Islet precursor cell (in vitro differentiated cells): ENCODE results near the gene CFAP107.
"Not testable (repeated sequence)": the region's sequence is repeated elsewhere in the genome, so short reads cannot be mapped to it uniquely, and the experiment has no call there.

Experiments
- DNase-seq: peaks from one replicate; pipeline ENCODE4 v3.0.0-alpha.2; 2018

Gene CFAP107, protein sequence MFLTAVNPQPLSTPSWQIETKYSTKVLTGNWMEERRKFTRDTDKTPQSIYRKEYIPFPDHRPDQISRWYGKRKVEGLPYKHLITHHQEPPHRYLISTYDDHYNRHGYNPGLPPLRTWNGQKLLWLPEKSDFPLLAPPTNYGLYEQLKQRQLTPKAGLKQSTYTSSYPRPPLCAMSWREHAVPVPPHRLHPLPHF

DNA sequence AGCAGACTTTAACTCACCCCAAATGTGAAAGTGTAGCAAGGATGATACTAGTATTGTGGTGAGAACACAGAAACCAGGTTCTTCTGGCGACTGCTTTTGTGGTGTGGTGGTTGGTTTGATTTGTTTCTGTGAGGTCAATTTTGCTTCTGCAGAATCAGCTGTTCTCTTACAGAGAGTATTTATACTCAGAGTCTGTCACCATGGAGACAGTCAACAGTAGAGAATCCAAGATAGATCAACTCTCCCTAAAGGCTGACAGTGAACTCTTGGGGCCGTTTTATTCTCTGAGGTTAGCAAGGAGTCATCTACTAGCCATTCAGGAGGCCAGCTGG is at the start of gene CFAP107:
TSS of gene CFAP107 (plus strand) at position 209 of the 332 bp plus-strand sequence. CDS start 231 bp downstream, outside the sequence.
- DNase-seq: no peak

DNA sequence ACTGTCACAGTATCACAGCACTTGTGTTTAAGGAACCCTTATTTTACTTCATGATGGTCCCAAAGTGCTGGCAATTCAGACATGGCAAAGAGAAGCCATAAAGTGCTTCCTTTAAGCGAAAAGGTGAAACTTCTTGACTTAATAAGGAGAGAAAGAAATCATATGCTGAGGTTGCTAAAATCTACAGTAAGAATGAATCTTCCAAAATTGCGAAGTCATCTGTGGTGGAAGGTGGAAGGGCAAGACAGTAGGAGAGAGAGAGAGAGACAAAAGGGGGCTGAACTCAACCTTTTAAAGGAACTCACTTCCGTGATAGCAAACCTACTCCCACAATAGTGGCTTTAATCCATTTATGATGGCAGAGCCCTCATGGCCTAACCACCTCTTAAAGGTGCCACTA is 49.3 kb upstream of the CFAP107 start:
- no peak for DNase-seq

DNA sequence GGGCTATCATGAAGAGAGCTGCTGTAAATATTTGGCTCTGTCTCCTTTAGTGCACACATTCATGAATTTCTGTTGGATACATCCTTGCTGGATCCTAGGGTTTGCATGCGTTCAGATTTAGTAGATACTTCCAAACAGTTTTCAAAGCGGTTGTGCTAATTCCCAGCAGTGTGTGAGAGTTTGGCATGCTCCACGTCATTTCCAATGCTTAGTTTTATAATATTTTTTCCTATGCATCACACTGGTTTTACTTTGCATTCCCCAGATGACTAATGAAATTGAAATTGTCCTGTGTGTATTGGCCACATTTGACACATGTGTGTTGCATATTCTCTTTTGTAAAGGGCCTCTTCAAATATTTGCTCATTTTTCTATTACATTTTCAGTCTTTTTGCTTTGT is 48.6 kb upstream of the CFAP107 start:
- DNase-seq: no peak

DNA sequence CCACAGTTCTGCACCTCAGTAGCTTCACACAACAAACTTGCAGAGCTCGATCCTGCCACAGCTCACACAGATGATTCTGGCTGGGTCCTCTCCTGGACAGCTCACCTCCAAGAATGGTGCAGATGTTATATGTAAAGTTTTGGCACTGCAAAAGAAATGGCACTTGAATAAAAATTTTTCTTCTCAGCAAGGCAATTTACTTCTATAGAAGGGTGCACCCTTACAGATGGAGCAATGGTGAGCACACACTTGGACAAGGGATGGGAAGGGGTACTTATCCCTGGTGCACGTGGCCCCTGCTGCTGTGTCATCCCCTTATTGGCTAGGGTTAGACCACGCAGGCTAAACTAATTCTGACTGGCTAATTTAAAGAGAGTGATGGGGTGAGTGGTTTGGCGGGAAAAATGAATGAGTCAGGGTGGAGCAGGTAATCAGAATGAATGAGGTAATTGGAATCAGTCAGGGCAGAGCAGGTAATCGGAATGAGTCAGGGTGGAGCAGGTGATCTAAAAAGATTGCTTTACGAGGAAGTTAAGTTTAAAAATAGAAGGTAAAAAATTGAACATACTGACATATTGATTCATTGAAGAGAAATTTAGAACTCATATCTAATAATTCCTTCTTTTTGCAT is 42.1 kb upstream of the CFAP107 start:
- no peak for DNase-seq

DNA sequence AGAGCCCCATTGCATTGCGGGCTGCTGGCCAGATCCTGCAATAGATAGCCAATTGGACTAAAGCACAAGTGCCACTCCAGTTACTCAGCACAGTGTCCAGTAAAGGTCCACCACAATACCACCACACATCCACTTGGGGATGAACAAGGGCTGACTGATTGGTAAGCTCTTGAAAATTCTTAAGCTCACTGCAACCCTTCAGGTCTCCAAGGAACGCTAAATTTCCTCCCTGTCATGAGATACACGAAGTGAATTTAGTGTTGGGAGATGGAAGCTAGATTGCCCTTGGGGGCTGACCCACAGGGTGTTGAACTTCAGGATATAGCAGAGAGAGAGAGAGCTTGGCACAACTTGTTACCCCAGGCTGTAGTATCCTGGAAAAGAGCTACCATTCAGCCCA is 39.9 kb upstream of the CFAP107 start:
- no peak for DNase-seq

DNA sequence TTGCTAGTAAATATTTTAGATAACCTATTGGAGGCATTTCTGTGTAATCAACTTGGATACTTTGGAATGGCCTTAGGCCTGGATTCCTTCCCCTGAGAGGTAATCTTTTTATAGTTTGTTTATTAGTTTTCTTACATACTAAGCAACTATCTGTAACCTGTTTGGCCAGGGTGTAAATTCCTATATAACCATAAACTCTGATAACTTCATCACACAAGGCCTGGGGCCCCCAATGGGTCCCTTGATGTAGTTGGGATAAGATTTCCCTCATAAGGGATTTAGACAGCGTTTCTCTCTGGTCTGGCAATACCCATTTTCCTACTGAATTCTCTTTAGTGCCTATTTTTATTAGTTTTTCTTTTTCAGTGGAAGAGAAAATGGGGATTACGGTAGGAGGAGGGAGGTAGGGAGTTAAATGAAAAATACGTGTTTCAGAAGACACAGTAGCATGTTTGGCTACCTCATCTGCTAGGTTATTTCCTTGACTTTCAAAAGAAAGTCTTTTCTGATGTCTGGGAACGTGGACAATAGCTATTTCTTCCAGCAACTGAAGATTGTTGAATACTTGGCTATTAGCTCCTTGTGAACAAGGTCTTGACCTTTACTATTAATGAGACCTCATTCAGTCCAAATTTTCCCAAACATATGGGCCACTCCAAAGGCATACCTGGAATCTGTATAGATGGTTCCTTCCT is 37.5 kb upstream of the CFAP107 start:
- peak; percentile 25 for DNase-seq

DNA sequence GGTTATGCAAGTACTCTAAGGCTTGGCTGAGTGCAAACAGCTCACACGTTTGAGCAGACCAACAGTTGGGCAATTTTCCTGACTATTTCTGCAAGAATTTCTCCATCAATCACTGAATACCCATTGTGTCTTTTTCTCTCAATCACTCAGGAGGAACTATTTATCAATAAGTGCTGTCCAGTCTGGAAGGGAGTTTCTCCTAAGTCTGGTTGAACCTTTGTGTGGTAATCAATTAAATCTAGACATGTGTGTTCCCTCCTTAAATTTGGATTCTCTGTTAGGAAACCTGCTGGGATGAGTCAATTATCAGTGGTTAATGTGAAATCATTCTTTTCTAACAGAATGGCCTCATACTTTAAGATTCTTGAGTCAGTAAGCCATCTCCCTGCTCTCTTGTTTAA is 36.9 kb upstream of the CFAP107 start:
- peak; percentile 28 for DNase-seq

DNA sequence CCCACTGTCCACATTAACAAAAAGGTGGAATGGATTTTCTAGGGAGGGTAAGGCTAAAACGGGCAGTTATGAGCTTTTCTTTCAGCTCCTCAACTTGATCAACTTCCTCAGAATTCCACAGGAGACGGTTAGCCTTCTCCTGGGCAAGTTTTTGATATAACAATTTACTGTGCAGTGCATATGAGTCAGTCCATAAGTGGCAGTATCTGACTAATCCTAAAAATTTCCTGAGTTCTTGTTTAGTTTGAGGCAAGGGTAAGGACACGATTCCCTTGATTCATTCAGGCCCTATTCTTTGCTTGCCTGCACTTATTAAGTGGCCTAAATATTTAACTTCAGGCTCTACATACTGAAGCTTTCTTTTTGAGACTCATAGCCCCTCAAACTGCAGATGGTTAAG is 36.3 kb upstream of the CFAP107 start:
- peak; percentile 26 for DNase-seq

DNA sequence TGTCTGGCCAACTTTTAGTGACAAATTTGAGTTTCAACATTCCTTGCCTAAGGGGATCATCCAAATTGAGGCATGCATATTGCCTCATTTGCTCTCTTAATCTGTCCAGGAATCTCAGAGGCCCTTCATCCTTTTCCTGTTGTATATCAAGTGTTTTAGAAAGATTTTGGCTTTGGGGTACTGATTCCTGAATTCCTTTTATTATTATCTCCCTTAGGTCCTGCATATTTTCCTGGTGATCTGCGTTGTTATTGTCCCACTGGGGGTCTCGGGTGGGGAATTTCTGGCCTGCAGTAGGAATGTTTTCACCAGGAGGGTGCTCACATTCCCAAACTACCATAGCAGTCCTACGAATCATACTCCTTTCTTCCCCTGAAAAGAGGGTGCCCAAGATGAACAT is 34.5 kb upstream of the CFAP107 start:
- DNase-seq: peak; percentile 56

DNA sequence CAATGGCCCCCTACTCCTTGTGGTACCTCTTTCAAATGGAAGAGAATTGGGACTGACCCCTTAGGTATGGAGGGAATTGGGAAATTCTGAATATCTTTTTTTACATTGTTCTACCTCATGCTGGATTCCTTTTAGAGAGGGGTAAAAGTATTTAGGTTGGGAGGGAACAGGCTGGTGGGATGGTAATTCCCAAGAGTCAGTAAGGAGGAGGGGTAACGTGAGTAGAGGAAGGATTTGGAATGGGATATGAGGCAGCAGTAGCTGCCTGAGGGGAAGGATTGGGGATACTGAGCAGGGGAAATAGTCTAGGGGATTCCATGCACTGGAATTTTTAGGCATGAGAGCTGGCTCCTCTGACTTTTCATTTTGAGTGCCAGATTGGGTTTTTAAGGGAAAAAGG is 33.9 kb upstream of the CFAP107 start:
- peak; percentile 45 for DNase-seq

DNA sequence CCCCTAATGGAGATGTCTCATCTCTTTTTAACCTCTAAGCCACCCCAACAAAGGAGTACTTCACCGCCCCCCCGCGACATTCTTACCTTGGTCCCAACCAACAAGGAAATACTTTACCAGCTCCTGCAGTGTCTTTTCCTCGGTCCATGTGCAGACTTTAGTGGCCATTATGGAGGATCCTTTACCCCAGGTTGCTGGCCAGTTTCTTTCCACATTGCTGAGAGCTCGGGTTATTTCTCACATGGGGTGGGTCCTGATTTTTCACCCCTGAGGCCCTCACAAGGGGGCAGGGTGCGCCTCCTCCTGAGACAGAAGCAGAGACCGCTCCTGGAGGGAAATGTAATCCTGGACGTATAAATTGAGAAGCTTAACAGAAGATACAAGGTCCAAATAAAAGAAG is 33.1 kb upstream of the CFAP107 start:
- DNase-seq: peak; percentile 48

DNA sequence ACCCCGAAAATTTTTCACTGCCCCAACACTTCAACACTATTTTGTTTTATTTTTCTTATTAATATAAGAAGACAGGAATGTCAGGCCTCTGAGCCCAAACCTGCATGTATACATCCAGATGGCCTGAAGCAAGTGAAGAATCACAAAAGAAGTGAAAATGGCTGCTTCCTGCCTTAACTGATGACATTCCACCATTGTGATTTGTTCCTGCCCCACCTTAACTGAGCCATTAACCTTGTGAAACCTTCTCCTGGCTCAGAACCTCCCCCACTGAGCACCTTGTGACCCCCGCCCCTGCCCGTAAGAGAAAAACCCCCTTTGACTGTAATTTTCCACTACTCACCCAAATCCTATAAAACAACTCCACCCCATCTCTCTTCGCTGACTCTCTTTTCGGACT is 32.3 kb upstream of the CFAP107 start:
- peak; percentile 19 for DNase-seq

DNA sequence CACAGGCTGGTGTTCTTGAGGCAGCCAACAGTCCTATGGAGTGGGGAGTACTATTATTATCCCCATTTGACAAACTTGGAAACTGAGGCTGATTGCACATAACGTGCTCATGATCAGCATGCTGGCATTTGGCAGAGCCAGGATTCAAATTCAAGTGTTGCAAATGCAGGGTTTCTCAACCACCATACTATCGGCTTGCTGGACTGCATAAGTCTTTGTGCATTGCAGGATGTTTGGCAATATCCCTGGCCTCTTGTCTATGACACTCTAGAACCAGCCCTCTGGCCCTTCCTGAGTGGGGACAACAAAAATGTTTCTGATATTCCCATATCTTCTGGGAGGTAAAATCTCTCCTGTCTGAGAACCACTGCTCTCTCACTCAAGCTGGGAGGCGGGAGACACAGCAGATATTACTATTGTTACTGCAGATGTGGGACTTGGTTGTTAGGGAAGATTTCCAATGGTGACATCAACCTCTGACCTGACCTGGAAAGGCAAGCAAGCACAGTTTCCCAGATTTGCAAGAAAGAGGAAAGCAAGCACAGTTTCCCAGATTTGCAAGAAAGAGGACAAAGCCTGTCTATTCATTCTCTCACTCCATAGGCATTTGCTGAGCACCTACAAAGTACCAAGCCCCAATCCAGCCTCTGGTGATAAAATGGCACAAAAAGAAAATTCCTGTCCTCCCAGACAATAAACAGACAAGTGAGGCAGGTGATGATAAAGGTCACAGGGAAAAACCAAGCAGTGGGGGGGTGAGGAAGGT is 31.1 kb upstream of the CFAP107 start:
- DNase-seq: no peak

DNA sequence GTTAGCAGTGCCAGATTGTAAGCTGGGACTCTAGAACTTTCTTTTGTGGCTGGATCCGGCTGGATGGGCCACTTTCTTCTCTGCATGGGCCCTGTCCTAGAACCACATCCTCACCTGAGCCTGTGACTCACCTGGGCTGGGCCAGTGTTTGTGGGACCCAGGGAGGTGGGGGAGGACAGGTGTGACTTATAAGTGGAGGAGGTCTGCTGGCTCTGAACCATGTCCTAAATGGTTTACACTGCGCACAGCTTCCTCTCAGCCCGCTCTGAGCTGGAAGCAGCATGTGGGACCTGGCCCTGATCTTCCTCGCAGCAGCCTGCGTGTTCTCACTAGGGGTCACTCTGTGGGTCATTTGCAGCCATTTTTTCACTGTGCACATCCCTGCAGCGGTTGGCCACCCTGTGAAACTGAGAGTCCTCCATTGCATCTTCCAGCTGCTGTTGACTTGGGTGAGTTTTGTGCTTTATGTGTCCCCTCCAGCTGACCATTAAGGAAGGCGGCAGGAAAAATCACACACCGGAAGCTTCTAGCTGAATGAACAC is 30.0 kb upstream of the CFAP107 start, which contains the start of gene AADACL3:
TSS of gene AADACL3 (plus strand) at position 215 of the 542 bp plus-strand sequence. CDS start at position 282, 67 bp downstream.
- DNase-seq: peak; percentile 64

DNA sequence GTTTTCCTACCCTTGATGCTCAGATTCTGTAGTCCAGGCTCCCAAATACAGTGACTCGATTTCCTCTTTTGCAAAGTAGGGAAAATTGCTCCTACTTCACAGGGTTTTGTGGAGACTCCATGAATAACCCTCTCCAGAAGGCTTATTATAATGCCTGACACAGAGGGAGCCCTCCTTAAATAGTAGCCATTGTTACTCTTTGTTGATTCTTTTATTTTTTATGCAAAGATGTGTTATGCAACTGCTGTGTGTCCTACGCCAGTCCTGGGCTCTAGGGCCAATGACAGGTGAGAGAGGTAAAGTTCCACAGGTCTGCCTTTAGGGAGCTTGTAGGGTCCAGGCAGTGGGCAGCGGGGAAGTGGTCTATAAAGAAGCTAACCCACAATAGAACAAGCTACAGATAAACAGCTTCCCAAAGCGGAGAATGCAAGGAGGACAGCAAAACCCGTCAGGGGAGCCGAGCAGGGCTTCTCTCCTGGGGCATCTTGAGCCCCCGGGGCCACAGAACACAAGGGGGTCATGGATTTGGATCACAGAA is 28.6 kb upstream of the CFAP107 start:
- no peak for DNase-seq

DNA sequence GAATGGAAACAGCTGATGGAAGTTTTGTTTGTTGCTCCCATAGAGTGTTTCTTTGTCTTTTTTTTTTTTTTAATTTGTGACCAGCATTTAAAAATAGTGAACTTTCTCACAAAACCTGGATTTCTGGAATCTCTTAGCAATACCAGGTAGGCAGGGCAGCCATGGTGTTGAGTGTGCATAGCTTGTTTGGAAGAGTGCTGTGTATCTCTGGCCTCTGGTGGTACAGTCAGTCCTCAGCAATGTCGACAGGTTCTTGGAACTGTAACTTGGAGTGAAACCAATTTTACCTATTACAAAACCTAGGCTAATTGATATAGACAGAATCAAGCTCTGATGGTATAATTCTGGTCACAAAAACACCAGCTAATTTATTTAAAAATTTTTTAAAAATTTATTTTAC is 23.4 kb upstream of the CFAP107 start:
- no peak for DNase-seq

DNA sequence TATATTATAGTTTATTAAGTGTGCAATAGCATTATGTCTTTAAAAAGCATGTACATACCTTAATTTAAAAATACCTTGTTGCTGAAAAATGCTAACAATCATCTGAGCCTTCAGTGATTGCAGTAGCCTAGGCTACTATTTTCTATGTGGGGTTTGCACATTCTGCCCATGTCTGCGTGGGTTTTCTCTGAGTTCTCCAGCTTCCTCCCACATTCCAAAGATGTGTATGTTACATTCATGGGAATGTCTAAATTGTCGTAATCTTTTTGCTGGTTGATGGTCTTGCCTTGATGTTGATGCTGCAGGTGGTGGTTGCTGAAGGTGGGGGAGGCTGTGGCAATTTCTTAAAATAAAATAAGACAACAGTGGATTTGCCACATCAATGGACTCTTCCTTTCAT is 17.6 kb upstream of the CFAP107 start:
- no peak for DNase-seq

DNA sequence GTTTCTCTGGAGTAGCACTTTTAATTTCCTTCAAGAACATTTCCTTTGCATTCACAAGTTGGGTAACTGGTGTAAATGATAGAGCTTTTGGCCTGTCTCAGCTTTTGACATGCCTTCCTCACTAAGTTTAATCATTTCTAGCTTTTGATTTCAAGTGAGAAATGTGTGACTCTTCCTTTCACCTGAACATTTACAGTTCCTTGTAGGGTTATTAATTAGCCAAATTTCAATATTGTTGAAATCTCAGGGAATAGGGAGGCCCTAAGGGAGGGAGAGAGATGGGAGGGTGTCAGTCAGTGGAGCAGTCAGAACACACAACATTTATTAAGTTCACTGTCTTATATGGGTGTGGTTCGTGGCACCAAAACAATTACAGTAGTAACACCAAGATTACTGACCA is 15.8 kb upstream of the CFAP107 start:
- DNase-seq: no peak

DNA sequence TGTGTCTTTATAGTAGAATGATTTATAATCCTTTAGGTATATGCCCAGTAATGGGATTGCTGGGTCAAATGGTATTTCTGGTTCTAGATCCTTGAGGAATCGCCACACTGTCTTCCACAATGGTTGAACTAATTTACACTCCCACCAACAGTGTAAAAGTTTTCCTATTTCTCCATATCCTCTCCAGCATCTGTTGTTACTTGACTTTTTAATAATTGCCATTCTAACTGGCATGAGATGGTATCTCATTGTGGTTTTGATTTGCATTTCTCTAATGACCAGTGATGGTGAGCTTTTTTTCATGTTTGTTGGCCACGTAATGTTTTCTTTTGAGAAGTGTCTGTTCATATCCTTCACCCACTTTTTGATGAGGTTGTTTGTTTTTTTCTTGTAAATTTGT is 14.9 kb upstream of the CFAP107 start:
- DNase-seq: not testable (repeated sequence)

DNA sequence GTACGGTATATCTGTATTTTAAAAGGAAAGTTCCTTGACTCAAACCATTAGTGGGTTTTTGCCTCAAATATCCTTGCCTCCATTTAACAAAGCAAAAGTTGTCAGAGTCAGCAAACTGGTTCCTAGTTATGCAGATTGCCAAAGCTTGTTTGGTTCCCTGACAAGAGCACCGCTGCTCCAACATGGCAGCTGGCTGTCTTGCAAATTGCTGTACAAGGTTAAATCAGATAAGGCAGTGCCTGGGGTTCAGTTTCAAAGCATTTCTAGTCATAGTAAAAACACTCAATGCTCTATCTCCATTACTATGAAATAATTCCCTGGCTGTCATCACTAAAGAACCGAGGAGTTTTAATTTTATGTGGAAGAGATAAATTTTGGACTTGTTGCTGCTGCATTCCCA is 11.3 kb upstream of the CFAP107 start:
- DNase-seq: no peak

DNA sequence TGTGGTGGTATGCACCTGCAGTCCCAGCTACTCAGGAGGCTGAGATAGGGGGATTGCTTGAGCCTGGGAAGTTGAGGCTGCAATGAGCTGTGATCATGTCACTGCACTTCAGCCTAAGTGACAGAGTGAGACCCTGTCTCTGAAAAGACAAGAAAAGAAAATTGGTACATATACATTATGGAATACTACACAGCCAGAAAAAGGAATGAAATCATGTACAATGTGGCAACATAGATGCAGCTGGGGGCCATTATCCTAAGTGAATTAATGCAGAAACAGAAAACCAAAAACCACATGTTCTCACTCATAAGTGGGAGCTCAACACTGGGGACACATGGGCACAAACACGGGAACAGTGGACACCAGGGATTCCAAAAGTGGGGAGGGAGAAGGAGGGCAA is 7.1 kb upstream of the CFAP107 start:
- DNase-seq: no peak

DNA sequence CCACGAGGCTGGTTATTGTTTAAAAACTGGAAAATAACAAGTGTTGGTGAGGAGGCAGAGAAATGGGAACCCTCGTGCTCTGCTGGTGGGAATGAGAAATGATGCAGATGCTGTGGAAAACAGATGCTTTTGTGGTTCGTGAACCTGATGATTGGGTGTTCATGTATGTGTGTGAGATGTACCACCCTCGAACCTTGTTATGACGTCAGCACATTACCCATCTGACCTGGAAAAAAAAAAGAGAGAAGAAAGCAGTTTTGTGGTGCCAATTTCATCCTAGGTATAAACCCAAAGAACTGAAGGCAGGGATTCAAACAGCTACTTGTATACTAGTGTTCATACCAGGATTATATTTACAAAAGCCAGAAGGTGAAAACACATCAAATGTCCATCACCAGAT is 6.4 kb upstream of the CFAP107 start:
- no peak for DNase-seq

DNA sequence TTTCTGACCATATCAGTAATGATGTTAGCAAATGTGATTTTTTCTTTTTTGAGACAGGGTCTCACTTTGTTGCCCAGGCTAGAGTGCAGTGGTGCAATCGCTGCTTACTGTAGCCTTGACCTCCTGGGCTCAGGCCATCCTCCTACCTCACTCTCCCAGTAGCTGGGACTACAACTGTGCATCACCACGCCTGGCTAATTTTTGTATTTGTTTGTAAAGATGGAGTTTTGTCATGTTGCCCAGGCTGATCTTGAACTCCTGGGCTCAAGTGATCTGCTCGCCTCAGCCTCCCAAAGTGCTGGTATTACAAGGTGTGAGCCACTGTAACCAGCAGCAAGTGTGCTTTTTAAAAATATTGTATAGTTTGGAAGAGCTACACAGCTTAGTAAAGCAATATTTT is 4.1 kb upstream of the CFAP107 start:
- no peak for DNase-seq
